Measurements from ENCODE around the gene PTPN7.

DNA sequence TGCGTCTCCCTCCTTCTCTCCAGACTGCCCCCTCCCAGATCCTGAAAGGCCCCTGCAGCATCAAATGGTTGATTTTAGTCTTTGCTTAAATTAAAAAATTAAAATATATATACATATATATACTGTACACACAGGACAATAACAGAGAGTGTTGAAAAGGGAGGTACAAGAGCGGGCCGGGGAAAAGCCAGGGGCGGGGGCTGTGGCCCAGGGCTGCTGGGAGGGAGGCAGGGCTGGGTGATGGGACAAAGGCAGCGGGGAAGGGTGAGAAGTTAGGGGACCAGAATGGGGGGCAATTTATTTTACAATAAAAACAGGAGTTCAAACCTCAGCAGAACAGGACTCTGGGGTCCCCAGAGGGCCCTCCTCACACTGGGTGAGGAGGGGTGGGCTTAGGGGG lies 26.4 kb downstream of the PTPN7 start:
- TF ChIP-seq, protein P1, sequence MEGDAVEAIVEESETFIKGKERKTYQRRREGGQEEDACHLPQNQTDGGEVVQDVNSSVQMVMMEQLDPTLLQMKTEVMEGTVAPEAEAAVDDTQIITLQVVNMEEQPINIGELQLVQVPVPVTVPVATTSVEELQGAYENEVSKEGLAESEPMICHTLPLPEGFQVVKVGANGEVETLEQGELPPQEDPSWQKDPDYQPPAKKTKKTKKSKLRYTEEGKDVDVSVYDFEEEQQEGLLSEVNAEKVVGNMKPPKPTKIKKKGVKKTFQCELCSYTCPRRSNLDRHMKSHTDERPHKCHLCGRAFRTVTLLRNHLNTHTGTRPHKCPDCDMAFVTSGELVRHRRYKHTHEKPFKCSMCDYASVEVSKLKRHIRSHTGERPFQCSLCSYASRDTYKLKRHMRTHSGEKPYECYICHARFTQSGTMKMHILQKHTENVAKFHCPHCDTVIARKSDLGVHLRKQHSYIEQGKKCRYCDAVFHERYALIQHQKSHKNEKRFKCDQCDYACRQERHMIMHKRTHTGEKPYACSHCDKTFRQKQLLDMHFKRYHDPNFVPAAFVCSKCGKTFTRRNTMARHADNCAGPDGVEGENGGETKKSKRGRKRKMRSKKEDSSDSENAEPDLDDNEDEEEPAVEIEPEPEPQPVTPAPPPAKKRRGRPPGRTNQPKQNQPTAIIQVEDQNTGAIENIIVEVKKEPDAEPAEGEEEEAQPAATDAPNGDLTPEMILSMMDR (conservative IDR thresholded peaks at IDR 0.05), result no peak
- TF ChIP-seq ZFX (IDR thresholded peaks at IDR 0.05), result no peak

Data from C4-2B (cell line).